Stomach (tissue), 4 donors: ENCODE results near the gene TPRG1.

Source experiments
- CTCF ChIP-seq, 7 experiments: fragments of 450-650 bp in 4 of 7; fragments of 200-600 bp in 3 of 7; sonication (generic) in 3 of 7; IDR thresholded peaks; one replicate each; pipeline ENCODE4 v1.5.1; 2016 to 2019; ENCODE audit warnings: antibody characterized with exemption in 7 of 7, control low read depth in 2 of 7, mild to moderate bottlenecking in 1 of 7
- EP300 ChIP-seq: sonication (generic); formaldehyde crosslinking; IDR thresholded peaks from one replicate; pipeline ENCODE4 v1.6.1; 2017; ENCODE audit warnings: antibody characterized with exemption
- POLR2A ChIP-seq, 4 donors: fragments of 450-650 bp; IDR thresholded peaks; one replicate each; pipeline ENCODE4 v1.6.1; 2016; ENCODE audit warnings: antibody characterized with exemption in 4 of 4, control low read depth in 2 of 4, mild to moderate bottlenecking in 1 of 4, moderate library complexity in 1 of 4
- POLR2AphosphoS5 ChIP-seq, 3 donors: sonication (generic); formaldehyde crosslinking; IDR thresholded peaks; one replicate each; pipeline ENCODE4 v1.6.1; 2016; ENCODE audit warnings: antibody characterized with exemption in 3 of 3

- TF ChIP-seq CTCF (IDR thresholded peaks at IDR 0.05) (no peak), EP300 (no peak), POLR2AphosphoS5 (IDR thresholded peaks at IDR 0.05) (no peak), POLR2A (IDR thresholded peaks at IDR 0.05) (no peak)
These were observed 32.7 kb upstream of the TPRG1 start for GRCh38 chr3:189138901-189139610.
